Fibroblast of villous mesenchyme (primary cell): Measurements from ENCODE around the gene ZEB2. TPM values are rescaled to one million over a fixed set of nuclear protein-coding genes. Genes with fewer than 3 reads are reported as not detected.

ENCODE experiments used
- DNase-seq: peaks from one replicate; pipeline ENCODE4 v3.0.0-alpha.2; 2010; ENCODE audit warnings: low read depth
- H3K4me3 ChIP-seq: 2 replicates; pipeline ENCODE4 v1.5.1; 2011; ENCODE audit warnings: low read depth, mild to moderate bottlenecking, low read length
- CTCF ChIP-seq: IDR thresholded peaks from 2 replicates; pipeline ENCODE4 v1.5.1; 2012; ENCODE audit warnings: low read depth, mild to moderate bottlenecking, low read length; ENCODE audit not compliant: insufficient read depth
- total RNA-seq: library from RNA; depleted of rRNA; stranded (reverse); fragments of >200 nt; gene quantifications from 2 replicates; pipeline ENCODE4 v1.2.3, GENCODE V29; 2012

Gene ZEB2
- total RNA-seq, result 40.6 and 50.1 TPM in 2 replicates

- H3K4me3 ChIP-seq, result peak within 1 kb of the TSS; percentile 81
- DNase-seq, result peak; percentile 91
- peak; percentile 75 for TF ChIP-seq CTCF
Observed at GRCh38 chr2:144519934-144520731, at the start of gene ZEB2. Gene ZEB2, minus strand, starts transcription at chr2:144520119. Its CDS starts 2,769 bp downstream, at chr2:144517350.

GRCh38 chr2:144567745-144568144, 47.8 kb upstream of the ZEB2 start:
- no peak for TF ChIP-seq CTCF
- no peak overlapping the region for H3K4me3 ChIP-seq
- no peak for DNase-seq

- no peak overlapping the region for H3K4me3 ChIP-seq
- DNase-seq, result no peak
- TF ChIP-seq CTCF, result no peak
Observed at GRCh38 chr2:144566448-144566847, 46.5 kb upstream of the ZEB2 start.

- H3K4me3 ChIP-seq, result no peak overlapping the region
- peak; percentile 29 for DNase-seq
- TF ChIP-seq CTCF, result no peak
Observed at GRCh38 chr2:144560251-144560650, 40.3 kb upstream of the ZEB2 start.

- DNase-seq, result no peak
- no peak for TF ChIP-seq CTCF
Observed at GRCh38 chr2:144559681-144560080, 39.8 kb upstream of the ZEB2 start.

GRCh38 chr2:144559242-144559641, 39.3 kb upstream of the ZEB2 start:
- H3K4me3 ChIP-seq, result no peak overlapping the region
- DNase-seq, result no peak
- TF ChIP-seq CTCF, result no peak

More at GRCh38 chr2:144559681-144560080, 39.8 kb upstream of the ZEB2 start:
- H3K4me3 ChIP-seq, result no peak overlapping the region
